Measurements from ENCODE around the gene CBARP. TPM values are rescaled to one million over a fixed set of nuclear protein-coding genes. Genes with fewer than 3 reads are reported as not detected.

The CBARP gene, protein sequence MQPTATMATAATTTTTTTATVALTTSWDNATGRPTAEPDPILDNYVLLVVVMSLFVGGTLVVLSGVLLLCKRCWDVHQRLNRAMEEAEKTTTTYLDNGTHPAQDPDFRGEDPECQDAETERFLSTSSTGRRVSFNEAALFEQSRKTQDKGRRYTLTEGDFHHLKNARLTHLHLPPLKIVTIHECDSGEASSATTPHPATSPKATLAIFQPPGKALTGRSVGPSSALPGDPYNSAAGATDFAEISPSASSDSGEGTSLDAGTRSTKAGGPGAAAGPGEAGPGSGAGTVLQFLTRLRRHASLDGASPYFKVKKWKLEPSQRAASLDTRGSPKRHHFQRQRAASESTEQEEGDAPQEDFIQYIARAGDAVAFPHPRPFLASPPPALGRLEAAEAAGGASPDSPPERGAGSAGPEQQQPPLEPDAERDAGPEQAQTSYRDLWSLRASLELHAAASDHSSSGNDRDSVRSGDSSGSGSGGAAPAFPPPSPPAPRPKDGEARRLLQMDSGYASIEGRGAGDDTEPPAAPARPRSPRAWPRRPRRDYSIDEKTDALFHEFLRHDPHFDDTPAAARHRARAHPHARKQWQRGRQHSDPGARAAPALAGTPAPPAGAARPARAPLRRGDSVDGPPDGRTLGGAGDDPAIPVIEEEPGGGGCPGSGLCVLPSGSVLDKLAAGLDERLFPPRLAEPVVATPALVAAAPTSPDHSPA
- 4.8 to 9.0 TPM (median 7.6 TPM) in 3 replicates for total RNA-seq
- long read RNA-seq, full-length matches to known transcripts, result 6 of 26 reads
- long read RNA-seq, partial matches to known transcripts, result 4 of 26 reads
- long read RNA-seq, other reads (novel, unspliced or antisense), result 16 of 26 reads

DNA sequence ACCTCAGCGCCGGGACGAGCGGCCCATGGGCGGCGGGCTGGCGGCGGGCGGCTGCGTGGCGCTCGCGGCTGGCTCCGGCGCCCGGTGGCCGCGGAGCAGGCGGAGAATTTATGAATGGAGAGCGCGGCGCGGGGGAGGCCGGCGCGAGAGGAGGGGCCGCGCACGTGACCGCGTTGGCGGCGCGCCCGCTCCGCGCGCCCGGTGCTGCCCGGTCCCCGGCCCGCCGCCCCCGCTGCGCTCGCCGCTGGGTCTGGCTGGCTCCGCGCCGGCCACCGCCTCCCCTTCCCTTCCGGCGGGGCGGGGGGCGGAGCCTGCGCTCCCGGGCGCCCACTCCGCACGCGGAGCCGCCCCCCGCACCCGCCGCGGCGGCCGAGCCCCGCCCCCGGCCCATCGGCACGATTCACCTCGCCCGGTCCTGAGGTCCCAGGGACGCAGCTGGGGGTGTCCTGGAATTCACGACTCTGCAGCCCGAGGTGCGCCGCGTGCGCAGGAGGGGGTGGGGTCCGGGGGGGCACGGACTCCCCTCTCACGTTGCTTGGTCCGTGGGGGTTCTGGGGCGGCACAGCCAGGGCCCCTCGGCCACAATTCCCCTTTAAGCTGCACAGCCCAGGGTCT, at the start of gene CBARP:
Gene CBARP (minus strand): TSS at position 252 of the 615 bp plus-strand sequence. CDS start 1,905 bp downstream, outside the sequence.
- TF ChIP-seq, protein P1, sequence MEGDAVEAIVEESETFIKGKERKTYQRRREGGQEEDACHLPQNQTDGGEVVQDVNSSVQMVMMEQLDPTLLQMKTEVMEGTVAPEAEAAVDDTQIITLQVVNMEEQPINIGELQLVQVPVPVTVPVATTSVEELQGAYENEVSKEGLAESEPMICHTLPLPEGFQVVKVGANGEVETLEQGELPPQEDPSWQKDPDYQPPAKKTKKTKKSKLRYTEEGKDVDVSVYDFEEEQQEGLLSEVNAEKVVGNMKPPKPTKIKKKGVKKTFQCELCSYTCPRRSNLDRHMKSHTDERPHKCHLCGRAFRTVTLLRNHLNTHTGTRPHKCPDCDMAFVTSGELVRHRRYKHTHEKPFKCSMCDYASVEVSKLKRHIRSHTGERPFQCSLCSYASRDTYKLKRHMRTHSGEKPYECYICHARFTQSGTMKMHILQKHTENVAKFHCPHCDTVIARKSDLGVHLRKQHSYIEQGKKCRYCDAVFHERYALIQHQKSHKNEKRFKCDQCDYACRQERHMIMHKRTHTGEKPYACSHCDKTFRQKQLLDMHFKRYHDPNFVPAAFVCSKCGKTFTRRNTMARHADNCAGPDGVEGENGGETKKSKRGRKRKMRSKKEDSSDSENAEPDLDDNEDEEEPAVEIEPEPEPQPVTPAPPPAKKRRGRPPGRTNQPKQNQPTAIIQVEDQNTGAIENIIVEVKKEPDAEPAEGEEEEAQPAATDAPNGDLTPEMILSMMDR (IDR thresholded peaks at IDR 0.05), result no peak
- H3K27me3 Mint-ChIP-seq (ENCODE audit: low read depth), result no peaks in the 10 kb centered on the region
- H3K4me3 Mint-ChIP-seq (ENCODE audit: unreplicated experiment), result peak within 1 kb of the TSS; percentile 69
- no peak for DNase-seq (ENCODE audit: low spot score)
- no peaks in the 10 kb centered on the region for H3K9me3 Mint-ChIP-seq (ENCODE audit: low read depth)
- no peaks in the 10 kb centered on the region for H3K36me3 Mint-ChIP-seq (ENCODE audit: low read depth)
- H3K27ac Mint-ChIP-seq (ENCODE audit: unreplicated experiment), result peak within 1 kb of the TSS; percentile 69
- H3K4me1 Mint-ChIP-seq (ENCODE audit: low read depth), result peaks cover 23% of the 10 kb centered on the region

DNA sequence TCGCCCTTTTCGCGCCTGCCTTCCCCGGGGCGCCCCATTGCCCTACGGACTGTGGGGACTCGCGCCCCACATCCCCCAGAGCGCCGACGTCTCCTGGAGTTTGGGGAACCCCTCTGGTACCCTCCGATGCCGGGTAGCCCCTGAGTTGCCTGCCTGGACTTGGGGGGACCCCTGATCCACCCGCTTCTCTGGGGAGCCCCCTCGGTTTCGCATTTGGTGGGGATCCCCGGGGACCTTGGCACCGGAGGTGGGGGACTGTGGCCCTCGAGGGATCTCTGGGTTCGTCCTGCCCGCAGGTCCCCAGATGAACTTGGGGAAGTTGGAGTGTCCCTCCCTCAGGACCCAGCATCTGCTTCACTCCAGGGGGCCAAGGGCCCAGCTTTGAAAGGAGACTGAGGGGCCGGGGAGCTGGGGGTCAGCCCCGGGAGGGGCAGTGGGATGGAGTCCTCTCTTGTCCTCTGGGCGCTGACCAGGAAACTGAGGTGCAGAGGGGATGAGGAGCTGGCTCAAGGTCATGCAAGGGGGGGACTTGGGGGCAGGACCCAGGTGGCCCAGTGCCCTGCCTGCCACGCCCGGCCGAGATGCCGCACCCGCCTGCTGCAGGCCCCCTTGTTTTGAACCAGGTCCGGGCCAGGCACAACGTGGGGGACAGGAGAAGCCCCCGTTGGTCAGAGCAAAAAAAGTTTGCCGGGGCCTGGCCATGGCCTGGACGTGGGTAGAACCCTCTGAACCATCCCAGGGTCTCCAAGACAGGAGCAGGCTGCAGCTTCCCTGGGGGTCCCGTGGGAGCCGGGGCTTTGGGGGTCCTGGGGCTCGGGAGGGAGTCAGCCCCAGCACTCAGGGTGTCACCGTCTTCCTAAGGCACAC, 48.9 kb upstream of the CBARP start:
- no peak for DNase-seq (ENCODE audit: low spot score)
- TF ChIP-seq, protein P1 (IDR thresholded peaks at IDR 0.05), result no peak
- H3K4me1 Mint-ChIP-seq (ENCODE audit: low read depth), result peaks cover 3% of the 10 kb centered on the region
- no peak overlapping the region for H3K27ac Mint-ChIP-seq (ENCODE audit: unreplicated experiment)
- H3K9me3 Mint-ChIP-seq (ENCODE audit: low read depth), result no peaks in the 10 kb centered on the region
- no peaks in the 10 kb centered on the region for H3K27me3 Mint-ChIP-seq (ENCODE audit: low read depth)
- H3K4me3 Mint-ChIP-seq (ENCODE audit: unreplicated experiment), result peak overlapping the region; percentile 74
- H3K36me3 Mint-ChIP-seq (ENCODE audit: low read depth), result no peaks in the 10 kb centered on the region

DNA sequence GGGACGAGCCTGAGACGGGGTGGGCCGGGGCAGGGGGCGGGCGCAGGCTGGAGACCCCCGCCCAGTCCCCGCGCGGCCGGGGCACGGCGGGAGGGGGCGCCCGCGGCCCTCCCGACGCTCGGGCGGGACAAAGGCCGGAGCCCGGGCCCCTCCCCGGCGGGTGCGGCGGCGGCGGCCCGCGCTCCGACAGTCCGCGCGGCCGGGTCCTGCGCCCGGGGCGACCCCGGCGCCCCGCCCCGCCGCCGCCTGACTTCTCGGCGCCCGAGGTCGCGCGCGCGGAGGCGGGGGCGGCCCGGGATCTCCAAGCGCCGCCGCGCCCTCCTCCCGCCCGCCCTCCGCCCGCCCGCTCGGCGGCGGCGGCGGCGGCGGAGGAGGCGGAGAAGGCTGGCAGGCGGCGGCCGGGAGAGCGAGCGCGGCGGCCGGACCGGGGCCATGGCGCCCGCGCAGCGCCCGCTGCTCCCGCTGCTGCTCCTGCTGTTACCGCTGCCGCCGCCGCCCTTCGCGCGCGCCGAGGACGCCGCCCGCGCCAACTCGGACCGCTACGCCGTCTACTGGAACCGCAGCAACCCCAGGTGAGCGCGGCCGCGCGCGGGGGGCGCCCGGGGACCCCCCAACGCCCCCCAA, 48.0 kb upstream of the CBARP start, which contains the start of gene EFNA2:
Gene EFNA2 (plus strand): TSS at position 137 of the 624 bp plus-strand sequence. CDS start 296 bp downstream, at position 433.
- TF ChIP-seq, protein P1 (IDR thresholded peaks at IDR 0.05), result peak; percentile 39
- peaks cover 3% of the 10 kb centered on the region for H3K4me1 Mint-ChIP-seq (ENCODE audit: low read depth)
- DNase-seq (ENCODE audit: low spot score), result no peak
- H3K27me3 Mint-ChIP-seq (ENCODE audit: low read depth), result no peaks in the 10 kb centered on the region
- no peak within 1 kb of the TSS for H3K27ac Mint-ChIP-seq (ENCODE audit: unreplicated experiment)
- H3K36me3 Mint-ChIP-seq (ENCODE audit: low read depth), result no peaks in the 10 kb centered on the region
- H3K4me3 Mint-ChIP-seq (ENCODE audit: unreplicated experiment), result peak within 1 kb of the TSS; percentile 74
- no peaks in the 10 kb centered on the region for H3K9me3 Mint-ChIP-seq (ENCODE audit: low read depth)

DNA sequence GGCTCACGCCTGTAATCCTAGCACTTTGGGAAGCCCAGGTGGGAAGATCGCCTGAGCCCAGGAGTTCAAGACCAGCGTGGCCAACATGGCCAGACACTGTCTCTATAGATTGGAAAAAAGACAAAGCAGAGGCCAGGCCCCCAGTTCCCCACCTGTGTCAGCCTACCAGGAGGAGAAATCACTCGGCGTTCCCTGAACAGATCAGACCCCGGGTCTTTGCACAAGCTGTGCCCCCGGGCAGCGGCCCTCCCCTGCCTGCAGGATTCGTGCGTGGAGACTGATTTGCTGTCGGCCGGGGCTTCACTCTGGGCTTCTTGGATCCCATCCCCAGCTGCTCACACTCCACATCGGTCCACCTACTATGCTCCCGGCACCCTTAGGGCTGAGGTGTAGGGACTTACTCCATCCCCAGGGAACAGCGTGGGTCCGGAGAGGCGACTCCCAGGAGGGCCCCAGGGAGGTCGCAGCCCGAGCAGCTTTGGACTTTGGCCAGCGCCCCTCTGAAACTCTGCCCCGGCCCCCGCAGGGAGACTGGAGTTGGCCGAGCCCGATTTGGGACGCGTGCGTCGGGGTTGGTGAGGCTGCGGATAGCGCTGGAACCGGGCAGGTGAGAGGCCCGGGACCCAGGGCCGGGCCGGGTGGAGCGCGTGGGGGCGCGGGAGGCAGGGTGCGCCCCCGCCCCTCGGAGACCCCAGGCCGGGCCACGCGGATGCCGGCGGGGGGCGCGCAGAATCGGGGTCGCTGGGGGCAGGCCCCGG, 47.4 kb upstream of the CBARP start:
- no peaks in the 10 kb centered on the region for H3K27me3 Mint-ChIP-seq (ENCODE audit: low read depth)
- no peak for DNase-seq (ENCODE audit: low spot score)
- H3K36me3 Mint-ChIP-seq (ENCODE audit: low read depth), result no peaks in the 10 kb centered on the region
- no peak overlapping the region for H3K27ac Mint-ChIP-seq (ENCODE audit: unreplicated experiment)
- TF ChIP-seq, protein P1 (IDR thresholded peaks at IDR 0.05), result no peak
- H3K4me3 Mint-ChIP-seq (ENCODE audit: unreplicated experiment), result peak overlapping the region; percentile 57
- H3K4me1 Mint-ChIP-seq (ENCODE audit: low read depth), result peaks cover 3% of the 10 kb centered on the region
- H3K9me3 Mint-ChIP-seq (ENCODE audit: low read depth), result no peaks in the 10 kb centered on the region
